K562 (cell line): ENCODE results near the gene DGLUCY. TPM values are rescaled to one million over a fixed set of nuclear protein-coding genes. Genes with fewer than 3 reads are reported as not detected.

Experiments used
- BACH1 ChIP-seq: fragments of 200-800 bp; sonication (Bioruptor generic); IDR thresholded peaks from 2 replicates; pipeline ENCODE4 v1.6.1; 2016; ENCODE audit warnings: missing genetic modification characterization, missing compliant biosample characterization
- CHCHD3 ChIP-seq: fragments of 250-450 bp; sonication (Bioruptor Pico); IDR thresholded peaks from 2 replicates; pipeline ENCODE4 v2.1.2; 2022; ENCODE audit warnings: mild to moderate bottlenecking
- ETS2 ChIP-seq: IDR thresholded peaks from 2 replicates; pipeline ENCODE4 v1.6.1; 2016; ENCODE audit warnings: borderline replicate concordance, missing genetic modification characterization, mild to moderate bottlenecking, moderate library complexity, missing compliant biosample characterization; ENCODE audit not compliant: poor library complexity, severe bottlenecking
- NCOA6 ChIP-seq: fragments of 450-650 bp; IDR thresholded peaks from 2 replicates; pipeline ENCODE4 v1.6.1; 2017; ENCODE audit warnings: mild to moderate bottlenecking
- POLR2H ChIP-seq: IDR thresholded peaks from 2 replicates; pipeline ENCODE4 v1.6.1; 2016; ENCODE audit warnings: missing genetic modification characterization, low read depth, mild to moderate bottlenecking, control low read depth, missing compliant biosample characterization, moderate library complexity
- STAT6 ChIP-seq: sonication (generic); formaldehyde crosslinking; IDR thresholded peaks from 2 replicates; pipeline ENCODE4 v1.8.1; 2023; ENCODE audit warnings: mild to moderate bottlenecking, missing genetic modification reagents
- TBP ChIP-seq: optimal IDR thresholded peaks from 2 replicates; pipeline ENCODE3; 2011; ENCODE audit warnings: low read depth, low read length, improper control_type of control experiment
- ZBTB1 ChIP-seq: sonication (generic); formaldehyde crosslinking; IDR thresholded peaks from 2 replicates; pipeline ENCODE4 v1.8.1; 2023; ENCODE audit warnings: missing genetic modification reagents, low read depth, mild to moderate bottlenecking, borderline replicate concordance
- ZNF644 ChIP-seq: fragments of 200-800 bp; sonication (Bioruptor generic); IDR thresholded peaks from 2 replicates; pipeline ENCODE4 v1.6.1; 2016; ENCODE audit warnings: low read depth, missing genetic modification characterization, missing compliant biosample characterization
- polyA plus RNA-seq, 8 experiments: library from polyadenylated mRNA; depleted of rRNA in 4 of 8; stranded (reverse) in 5 of 8; unstranded in 3 of 8; fragments of >200 nt; fragmentation: Nextera tagmentation in 2 of 8; fragmentation: Illumina TruSeq in 1 of 8; extraction: Ambion mirVana in 2 of 8; extraction: Trizol in 1 of 8; gene quantifications; 2 replicates each; pipeline versions ENCODE4 v1.2.1 to v1.2.3, GENCODE V29; 2011 to 2014; ENCODE audit warnings: inconsistent platforms in 1 of 8, missing spikeins in 1 of 8
- total RNA-seq, 7 experiments: library from RNA; depleted of rRNA in 6 of 7; stranded (reverse); fragments of >200 nt in 6 of 7; fragmentation: Illumina TruSeq in 2 of 7; extraction: Trizol in 2 of 7; gene quantifications; 2 replicates each; pipeline versions ENCODE4 v1.2.1 to v1.2.3, GENCODE V29; 2011 to 2021; ENCODE audit warnings: low replicate concordance in 1 of 7

Gene DGLUCY
- total and polyA plus RNA-seq, 9 of the 15 experiments (the other 6 are each of a cell fraction or from before 2014, with no cell fraction given) = 9.9 to 28.4 (median 21.0) TPM

- TF ChIP-seq ZBTB1 (CRISPR knock-in tag) = no peak
- no peak for TF ChIP-seq CHCHD3 (CRISPR knock-in tag)
- no peak for TF ChIP-seq STAT6
- TF ChIP-seq BACH1 (tag) = no peak
- no peak for TF ChIP-seq ETS2 (tag)
- TF ChIP-seq NCOA6 = no peak
- no peak for TF ChIP-seq ZNF644
- no peak for TF ChIP-seq TBP
- no peak for TF ChIP-seq POLR2H
- TF ChIP-seq, all 486 proteins: peak for 0
Measured at GRCh38 chr14:91135039-91135438, 21.2 kb downstream of the DGLUCY start (continued).
